GM21390 (cell line): ENCODE results near the gene OR2M4.
A peak's percentile ranks its signal among the peaks of the same experiment; 100 is the strongest.
"Not testable (repeated sequence)": the region's sequence is repeated elsewhere in the genome, so short reads cannot be mapped to it uniquely, and the experiment has no call there.

Experiments used
- ATAC-seq: cut with Tn5 transposase; IDR thresholded peaks from one replicate; pipeline ENCODE4 v1.9.1; 2021; ENCODE audit not compliant: unreplicated experiment

The OR2M4 gene

DNA sequence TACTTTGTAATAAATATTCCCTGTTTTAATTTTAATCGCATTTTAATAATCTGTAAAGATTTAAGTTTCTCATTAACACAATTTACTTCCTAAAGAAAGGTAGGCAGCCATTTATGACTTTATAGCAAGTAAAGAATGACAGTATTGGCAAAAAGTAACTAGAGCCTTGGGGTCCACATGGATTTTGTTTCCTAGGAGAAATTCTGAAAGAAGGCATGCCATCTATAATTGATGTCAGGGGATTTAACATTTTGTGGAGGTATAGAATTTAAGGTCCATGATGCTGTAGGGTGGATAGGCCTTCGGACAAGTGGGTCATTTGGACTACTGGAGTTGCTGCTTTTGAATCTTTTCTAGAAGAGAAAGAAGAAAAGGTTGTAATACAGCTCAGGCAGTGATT is at the start of gene OR2M4:
Gene OR2M4, plus strand, starts transcription at position 301 of the 400 bp plus-strand sequence. CDS start 7,512 bp downstream, outside the sequence.
- ATAC-seq = no peak

DNA sequence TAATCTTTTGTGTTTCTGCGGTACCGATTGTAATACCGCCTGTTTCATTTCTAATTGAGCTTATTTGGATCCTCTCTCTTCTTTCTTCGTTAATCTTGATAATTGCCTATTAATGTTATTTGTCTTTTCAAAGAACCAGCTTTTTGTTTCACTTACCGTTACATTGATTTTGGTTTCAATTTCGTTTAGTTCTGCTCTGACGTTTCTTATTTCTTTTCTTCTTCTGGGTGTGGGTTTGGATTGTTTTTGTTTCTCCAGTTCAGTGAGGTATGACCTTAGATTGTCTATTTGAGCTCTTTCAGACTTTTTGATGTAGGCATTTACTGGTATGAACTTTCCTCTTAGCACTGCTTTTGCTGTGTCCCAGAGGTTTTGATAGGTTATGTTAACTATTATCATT is 47.2 kb upstream of the OR2M4 start:
- ATAC-seq = no peak

DNA sequence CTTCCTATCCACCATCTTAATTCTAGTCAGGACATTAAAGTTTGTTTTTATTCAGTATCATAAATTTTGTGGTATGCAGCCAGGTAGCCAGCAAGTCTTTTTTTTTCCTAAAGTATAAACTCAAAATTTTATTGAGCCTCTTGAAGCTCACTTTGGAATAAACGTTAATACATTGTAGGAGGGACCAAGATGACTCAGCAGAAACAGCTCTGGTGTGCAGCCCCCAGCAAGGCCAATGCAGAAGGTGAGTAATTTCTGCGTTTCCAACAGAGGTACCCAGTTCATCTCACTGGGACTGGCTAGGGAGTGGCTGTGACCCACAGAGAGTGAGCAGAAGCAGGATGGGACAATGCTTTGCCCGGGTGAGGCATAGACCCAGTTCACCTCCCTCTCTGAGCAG is 43.9 kb upstream of the OR2M4 start:
- ATAC-seq = no peak

DNA sequence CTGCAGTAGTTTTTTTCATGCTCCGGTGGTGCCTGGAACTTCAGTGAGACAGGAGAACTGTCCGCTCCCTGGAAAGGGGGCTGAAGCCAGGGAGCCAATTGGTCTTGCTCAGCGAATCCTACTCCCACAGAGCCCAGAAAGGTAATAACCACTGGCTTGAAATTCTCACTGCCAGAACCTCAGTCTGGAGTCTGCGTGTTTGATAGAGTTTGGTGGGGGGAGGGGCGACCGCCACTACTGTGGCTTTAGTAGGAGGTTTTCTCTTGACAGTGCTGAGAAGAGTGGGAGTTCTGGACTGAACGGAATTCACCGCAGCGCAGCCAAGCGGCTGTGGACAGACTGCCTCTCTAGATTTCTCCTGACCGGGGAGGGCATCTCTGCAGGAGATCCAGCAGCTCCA is 42.2 kb upstream of the OR2M4 start:
- ATAC-seq = no peak

- ATAC-seq = no peak
Measured at GRCh38 chr1:248194117-248194516, 37.1 kb upstream of the OR2M4 start.

DNA sequence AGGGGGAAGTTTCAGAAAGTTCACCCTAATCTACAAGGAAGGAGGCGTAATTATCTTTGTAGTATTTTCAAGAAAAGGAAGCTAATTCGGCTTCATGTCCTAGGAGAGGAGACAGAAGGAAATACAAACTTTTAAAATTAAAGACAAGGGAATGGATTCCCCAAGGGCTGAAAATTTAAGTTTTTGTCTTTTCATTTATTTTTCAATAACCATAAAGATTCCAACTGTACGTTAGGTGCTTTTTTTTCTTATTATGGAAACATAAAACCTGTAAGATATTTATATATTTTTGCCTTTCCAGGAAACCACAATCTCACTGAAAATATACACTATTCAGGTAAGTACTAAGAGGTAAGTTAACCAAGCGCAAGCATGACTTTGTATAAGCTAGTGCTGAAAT is 34.3 kb upstream of the OR2M4 start, which contains the start of gene OR2M3:
Gene OR2M3, plus strand, starts transcription at position 301 of the 400 bp plus-strand sequence. CDS start 5,803 bp downstream, outside the sequence.
- ATAC-seq = no peak

- ATAC-seq = no peak
Measured at GRCh38 chr1:248215880-248216279, 15.3 kb upstream of the OR2M4 start.

- no peak for ATAC-seq
Measured at GRCh38 chr1:248225537-248225936, 5.7 kb upstream of the OR2M4 start.

DNA sequence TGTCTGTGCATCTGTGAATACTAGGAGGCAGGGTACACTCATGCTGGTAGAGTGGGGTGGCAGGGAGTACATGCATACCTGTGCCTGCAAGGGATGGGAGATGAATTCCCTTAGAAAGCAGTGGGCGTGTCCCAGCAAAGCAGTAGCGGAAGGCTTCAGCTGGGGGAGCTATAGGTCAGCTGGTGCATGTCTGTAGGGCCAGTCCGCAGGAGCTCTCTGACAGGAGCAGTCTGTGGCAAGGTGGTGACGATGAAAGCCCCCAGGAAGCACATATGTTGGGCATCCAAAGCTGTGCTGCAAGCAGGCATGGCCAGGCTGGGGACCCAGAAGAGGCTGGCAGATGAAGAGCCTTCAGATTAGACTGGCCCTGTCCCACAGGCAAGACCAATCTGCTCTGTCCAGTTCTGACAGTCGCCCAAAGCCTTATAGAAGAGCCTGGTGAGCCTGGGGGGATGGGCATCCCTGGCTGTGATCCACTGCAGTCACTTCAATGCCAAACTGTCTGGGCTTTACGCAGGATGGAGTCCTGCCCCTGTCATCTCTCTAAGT is 1.8 kb upstream of the OR2M4 start:
- no peak for ATAC-seq

DNA sequence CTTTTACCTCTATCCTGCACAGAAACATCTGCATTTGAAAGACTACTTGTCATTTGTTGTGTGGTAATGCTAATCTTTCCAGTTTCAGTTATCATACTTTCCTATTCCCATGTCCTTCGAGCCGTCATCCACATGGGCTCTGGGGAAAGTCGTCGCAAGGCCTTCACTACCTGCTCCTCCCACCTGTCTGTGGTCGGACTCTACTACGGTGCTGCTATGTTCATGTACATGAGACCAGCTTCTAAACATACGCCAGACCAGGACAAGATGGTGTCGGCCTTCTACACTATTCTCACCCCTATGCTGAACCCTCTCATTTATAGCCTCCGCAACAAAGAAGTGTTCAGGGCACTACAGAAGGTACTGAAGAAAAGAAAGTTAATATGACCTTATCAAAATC is 8.3 kb downstream of the OR2M4 start:
- ATAC-seq = no peak

DNA sequence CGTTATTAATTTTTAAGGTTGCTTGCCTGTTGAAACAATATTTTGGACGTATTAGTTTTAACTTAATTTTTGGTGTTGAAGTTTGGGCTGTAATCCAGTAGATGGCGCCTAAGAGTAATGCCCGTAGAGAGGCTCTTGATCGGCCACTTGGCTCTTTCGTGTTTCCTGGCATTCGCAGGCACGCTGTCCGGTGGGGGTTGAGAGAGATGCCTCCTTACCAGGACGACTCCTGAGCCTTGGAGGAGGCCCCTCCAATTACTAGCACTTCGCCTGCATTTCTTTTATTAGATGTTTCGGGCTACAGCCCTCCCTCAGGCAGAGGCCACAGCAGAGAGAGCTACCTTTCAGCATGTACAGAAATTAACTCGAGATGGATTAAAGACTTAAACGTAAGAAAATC is 12.0 kb downstream of the OR2M4 start:
- peak; percentile 90 for ATAC-seq

DNA sequence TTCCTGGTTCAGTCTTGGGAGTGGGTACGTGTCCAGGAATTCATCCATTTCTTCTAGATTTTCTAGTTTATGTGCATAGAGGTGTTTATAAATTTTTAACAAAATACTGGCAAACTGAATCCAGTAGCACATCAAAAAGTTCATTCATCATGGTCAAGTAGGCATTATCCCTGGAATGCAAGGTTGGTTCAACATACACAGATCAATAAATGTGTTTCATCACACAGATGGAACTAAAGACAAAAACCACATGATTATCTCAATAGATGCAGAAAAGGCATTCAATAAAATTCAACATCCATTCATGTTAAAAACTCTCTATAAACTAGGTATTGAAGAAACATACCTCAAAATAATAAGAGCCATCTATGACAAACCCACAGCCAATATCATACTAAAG is 28.1 kb downstream of the OR2M4 start:
- ATAC-seq = not testable (repeated sequence)

DNA sequence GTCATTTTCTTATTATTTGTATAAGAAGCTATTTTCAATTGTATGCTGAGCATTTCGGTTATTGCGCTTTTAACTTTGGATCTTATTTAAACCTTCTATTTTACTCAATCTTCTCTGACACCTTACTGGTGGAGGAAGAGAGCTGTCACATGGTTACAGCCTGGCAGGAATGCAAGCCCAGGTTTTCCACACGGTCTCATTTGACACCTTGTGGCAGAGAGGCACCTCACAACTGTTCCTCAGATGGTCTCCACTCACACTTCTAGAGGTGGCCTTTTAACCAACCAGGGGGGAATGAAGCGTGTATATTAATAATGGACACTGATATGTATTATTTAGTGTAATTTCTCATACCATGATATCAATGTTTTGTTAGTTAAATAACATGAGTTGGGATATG is 37.0 kb downstream of the OR2M4 start:
- ATAC-seq = no peak

DNA sequence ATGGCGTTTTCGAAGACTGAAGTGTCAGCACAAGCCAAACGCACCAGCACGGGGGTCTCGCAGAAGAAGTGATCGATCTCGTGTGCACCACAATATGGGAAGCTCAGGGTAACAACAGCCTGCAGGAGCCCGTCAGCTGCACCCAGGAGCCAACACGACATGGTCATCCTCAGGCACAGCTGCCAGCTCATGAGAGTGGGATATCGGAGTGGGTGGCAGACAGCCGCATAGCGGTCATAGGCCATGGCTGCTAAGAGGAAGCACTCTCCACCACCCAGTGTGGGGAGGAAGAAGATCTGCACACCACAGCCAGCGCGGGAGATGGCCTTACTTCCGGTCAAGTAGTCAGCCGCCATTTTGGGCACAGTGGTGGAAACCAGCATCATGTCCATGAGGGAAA is 42.0 kb downstream of the OR2M4 start:
- ATAC-seq = not testable (repeated sequence)

DNA sequence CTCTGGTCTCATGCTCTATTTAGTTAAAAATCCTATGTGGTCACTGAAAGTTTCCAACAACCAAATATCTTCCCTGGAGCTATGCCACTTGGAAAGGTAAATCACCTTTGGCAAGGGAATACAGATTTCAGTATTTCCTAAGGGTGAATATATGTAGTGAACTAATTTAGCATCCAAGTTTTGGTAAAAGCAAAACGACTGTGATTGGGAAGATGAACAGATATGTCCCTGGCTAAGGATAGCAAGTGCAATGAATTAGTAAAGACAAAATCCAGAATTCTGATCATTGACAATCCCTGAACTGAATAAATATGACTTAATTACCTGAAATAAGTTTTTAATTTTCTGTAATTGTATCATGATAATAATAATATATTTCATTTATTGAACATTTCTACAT is 46.7 kb downstream of the OR2M4 start, which contains the start of gene OR2T33:
Gene OR2T33, minus strand, starts transcription at position 101 of the 400 bp plus-strand sequence. CDS start 4,162 bp downstream, outside the sequence.
- no peak for ATAC-seq

- ATAC-seq = no peak
Measured at GRCh38 chr1:248288391-248288790, 57.2 kb downstream of the OR2M4 start.
